GM18505 (cell line): ENCODE measurements around the gene F2.
"Not testable (repeated sequence)": the region's sequence is repeated elsewhere in the genome, so short reads cannot be mapped to it uniquely, and the experiment has no call there.

Experiments used
- ATAC-seq: cut with Tn5 transposase; IDR thresholded peaks from one replicate; pipeline ENCODE4 v1.9.1; 2021; ENCODE audit not compliant: unreplicated experiment
- POLR2A ChIP-seq: IDR thresholded peaks from 4 replicates; pipeline ENCODE4 v1.6.1; 2011; ENCODE audit warnings: borderline replicate concordance; ENCODE audit not compliant: insufficient read depth, insufficient read length; ENCODE audit errors: extremely low read depth

F2 gene

DNA sequence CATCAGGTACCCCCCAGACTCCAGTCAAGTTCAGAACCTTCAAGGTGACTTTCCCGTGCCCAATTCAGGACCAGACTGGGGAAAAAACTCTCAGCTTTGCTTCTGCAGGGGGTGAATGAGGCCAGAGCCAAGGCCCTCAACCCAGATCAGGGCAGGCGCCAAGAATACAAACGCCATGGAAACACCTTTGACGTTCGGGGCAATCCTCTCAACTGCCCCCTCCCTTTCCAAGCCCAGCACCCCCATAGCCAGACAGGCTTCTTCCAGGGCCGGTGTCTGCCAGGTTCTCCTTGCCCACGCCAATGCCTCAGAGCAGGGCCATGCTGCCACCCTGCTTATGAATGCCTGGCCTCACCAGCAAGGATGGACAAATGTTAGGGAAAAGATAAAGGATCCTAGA, 24.4 kb upstream of the F2 start:
- no peak for ATAC-seq
- TF ChIP-seq POLR2A, result no peak

DNA sequence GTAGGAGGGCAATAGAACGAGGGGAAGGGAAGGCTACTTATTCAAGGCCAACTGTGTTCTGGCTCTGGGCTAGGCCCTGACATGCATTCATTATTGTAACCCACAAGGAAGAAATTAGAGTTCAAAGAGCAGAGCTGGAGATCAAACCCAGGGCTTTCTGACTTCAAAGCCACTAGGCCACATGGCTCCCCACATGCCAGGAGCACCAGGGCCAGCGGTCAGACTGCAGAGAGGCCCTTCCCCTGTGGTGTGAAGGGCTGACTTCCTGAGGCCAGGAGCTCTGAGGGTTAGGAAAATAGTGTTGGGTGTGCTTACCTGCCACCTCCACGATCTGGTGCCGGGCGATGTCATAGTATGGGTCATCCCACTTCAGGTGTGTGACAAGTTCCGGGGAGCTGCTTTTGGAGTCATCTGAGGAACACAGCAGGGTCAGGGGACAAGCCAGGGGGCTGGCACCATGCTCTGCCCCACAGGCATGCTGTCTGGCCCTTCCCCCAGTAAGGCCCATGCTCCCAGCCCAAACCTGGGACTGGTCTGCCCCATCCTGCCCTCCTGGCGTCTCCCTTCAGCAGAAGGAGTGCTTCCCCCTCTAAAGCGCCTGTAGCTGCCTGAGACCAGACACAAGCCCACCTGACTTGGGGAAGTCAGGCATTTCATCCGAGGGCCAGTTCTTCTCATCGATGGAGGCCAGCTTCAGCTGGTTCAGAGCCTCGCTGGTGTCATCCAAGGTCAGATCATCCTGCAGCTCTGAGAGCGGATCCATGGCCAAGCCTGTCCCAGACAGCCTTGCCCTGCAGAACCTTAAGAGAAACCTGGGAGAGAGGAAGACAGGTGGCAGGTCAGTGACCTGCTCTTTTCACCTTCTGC, 23.4 kb upstream of the F2 start:
- no peak for ATAC-seq
- TF ChIP-seq POLR2A, result no peak

GRCh38 chr11:46696212-46696558, 22.8 kb upstream of the F2 start:
- no peak for ATAC-seq
- TF ChIP-seq POLR2A, result no peak

DNA sequence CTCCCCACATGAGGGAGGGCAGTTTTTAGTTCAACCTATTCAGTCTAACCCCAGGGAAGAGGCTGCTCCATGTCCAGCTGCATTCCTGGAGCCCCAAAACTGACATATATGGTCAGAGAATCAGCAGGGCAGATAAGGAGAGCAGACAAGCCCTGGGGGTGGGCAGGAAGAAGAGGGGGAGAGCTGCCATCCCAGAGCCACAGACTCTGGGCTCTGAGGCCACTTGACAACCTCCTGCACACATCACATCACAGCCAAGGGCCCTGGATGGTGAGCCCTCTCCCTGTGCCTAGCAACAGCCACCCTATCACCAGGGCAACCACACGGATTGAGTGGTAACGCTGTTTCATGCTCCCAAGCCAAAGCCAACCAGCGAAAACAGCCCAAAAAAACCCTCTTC, 21.7 kb upstream of the F2 start:
- ATAC-seq, result no peak

GRCh38 chr11:46697723-46698122, 21.3 kb upstream of the F2 start:
- TF ChIP-seq POLR2A, result no peak
- ATAC-seq, result no peak

More for the DNA sequence above, 21.7 kb upstream of the F2 start:
- no peak for TF ChIP-seq POLR2A

- ATAC-seq, result no peak
Measured at GRCh38 chr11:46698597-46698996, 20.4 kb upstream of the F2 start.

DNA sequence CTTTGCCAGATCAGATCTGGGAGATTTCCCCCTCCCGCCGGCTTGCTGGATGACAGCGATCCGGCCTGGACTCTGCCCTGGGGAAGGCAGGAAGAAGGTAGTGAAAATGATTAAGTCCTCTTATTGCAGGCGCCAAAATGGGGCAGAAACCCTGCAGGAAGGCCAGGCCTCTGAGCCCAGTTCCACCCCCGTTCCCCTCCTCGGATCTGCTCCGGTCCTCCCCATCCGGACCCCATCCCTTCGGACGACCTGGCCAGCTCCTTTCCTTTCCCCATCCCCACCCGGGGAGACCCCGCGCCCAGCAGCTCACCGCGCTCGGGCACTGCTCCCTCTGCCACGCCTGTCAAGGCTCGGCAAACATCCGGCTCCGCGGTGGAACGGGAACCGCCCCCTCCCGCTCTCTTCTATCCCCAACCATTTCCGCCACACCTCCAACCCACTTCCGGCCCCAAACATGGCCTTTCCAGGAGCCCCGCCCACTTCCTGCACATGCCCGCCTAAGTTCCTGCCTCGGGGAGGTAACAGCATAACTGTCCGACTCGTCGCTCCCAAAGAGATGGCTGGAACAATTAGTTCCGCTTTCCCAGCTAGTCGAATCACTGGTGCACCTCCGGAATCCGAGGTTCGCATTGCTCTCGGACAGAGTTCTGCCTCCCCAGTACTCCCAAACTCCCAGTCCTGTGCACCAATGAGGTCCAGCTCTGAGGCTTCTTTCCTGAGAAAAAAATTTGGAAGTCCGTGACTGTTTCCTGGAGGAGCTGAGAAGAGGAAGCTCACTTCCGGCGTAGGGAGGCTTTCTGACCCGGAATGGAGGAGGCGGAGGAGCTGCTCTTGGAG, 18.6 kb upstream of the F2 start, which contains the start of the genes ARHGAP1 and ZNF408:
TSS of gene ARHGAP1 (minus strand) at position 379 of the 837 bp plus-strand sequence. CDS start 4,512 bp downstream, outside the sequence.
TSS of gene ZNF408 (plus strand) at position 791 of the 837 bp plus-strand sequence. CDS start at position 808, 17 bp downstream.
- peak; percentile 94 for ATAC-seq
- TF ChIP-seq POLR2A, result peak; percentile 77

More at GRCh38 chr11:46698597-46698996, 20.4 kb upstream of the F2 start:
- TF ChIP-seq POLR2A, result no peak

DNA sequence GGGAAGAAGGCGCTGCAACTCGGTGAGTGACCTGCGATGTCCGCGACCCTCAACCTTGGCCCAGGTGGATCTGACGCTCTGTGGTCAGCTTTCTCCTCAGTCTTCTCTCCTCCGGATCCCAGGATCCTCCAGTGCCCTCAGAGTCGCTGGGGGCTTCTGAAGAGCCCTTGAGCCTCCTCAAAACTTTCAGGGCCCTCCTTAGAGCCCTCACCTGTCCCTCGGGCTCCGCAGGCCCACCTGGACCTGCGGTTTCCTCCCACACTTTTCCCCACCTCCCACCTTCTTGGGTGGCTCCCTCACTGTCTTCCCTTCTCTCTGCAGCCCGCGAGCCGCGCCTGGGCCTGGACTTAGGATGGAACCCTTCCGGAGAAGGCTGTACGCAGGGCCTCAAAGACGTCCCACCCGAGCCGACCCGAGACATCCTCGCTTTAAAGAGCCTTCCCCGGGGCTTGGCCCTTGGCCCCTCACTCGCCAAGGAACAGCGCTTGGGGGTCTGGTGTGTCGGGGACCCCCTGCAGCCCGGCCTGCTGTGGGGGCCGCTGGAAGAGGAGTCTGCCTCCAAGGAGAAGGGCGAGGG, 17.8 kb upstream of the F2 start:
- TF ChIP-seq POLR2A, result peak; percentile 16
- ATAC-seq, result no peak

DNA sequence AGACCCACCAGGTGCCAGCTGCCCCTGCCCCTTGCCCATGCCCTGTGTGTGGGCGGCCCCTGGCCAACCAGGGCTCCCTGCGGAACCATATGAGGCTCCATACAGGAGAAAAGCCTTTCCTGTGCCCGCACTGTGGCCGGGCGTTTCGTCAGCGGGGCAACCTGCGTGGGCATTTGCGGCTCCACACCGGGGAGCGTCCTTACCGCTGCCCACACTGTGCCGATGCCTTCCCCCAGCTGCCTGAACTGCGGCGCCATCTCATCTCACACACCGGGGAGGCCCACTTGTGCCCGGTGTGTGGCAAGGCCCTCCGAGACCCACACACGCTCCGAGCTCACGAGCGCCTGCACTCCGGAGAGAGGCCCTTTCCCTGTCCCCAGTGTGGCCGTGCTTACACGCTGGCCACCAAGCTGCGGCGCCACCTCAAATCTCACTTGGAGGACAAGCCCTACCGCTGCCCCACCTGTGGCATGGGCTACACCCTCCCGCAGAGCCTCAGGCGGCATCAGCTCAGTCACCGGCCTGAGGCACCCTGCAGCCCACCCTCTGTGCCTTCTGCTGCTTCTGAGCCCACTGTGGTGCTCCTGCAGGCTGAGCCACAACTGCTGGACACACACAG, 13.8 kb upstream of the F2 start:
- no peak for TF ChIP-seq POLR2A
- no peak for ATAC-seq

DNA sequence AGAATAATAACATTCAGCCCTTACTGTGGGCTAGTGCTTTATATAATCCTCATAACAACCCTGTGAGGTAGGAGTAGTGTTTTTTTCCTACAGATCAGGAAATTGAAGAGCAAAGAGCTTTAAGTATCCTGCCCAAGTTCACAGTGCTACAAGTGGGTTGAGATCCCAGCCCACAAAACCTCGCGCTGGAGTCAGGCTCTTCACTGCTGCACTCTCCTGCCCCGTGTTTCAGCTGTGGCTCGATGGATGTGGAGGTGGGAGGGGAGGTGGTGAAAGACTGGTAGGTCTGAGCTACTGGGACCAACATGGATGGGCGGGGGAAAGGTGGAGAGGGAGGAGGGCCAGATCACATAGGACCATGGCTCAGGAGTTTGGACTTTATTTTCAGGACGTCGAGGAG, 12.1 kb upstream of the F2 start:
- ATAC-seq, result no peak
- no peak for TF ChIP-seq POLR2A

GRCh38 chr11:46709351-46709750, 9.7 kb upstream of the F2 start:
- not testable (repeated sequence) for ATAC-seq

GRCh38 chr11:46710821-46711269, 8.2 kb upstream of the F2 start:
- no peak for TF ChIP-seq POLR2A
- ATAC-seq, result no peak

- TF ChIP-seq POLR2A, result no peak
- no peak for ATAC-seq
Measured at GRCh38 chr11:46711303-46711702, 7.7 kb upstream of the F2 start.
